WTC11 (cell line): ENCODE results near the gene TBC1D4.

Experiments used
- AR ChIP-seq: fragments of 250-450 bp; sonication (Bioruptor Pico); IDR thresholded peaks from 2 replicates; pipeline ENCODE4 v1.9.0; 2021; ENCODE audit warnings: mild to moderate bottlenecking
- ELF4 ChIP-seq: sonication (generic); formaldehyde crosslinking; IDR thresholded peaks from 2 replicates; pipeline ENCODE4 v1.8.1; 2022; ENCODE audit warnings: low read depth, mild to moderate bottlenecking, moderate library complexity, missing genetic modification reagents
- ESRRA ChIP-seq: sonication (generic); formaldehyde crosslinking; IDR thresholded peaks from 2 replicates; pipeline ENCODE4 v1.8.1; 2022; ENCODE audit warnings: mild to moderate bottlenecking, missing genetic modification reagents, borderline replicate concordance
- MAX ChIP-seq: sonication (generic); formaldehyde crosslinking; IDR thresholded peaks from 2 replicates; pipeline ENCODE4 v1.8.0; 2022; ENCODE audit warnings: mild to moderate bottlenecking, missing genetic modification reagents
- MXD4 ChIP-seq: fragments of 250-450 bp; sonication (Bioruptor Pico); IDR thresholded peaks from 2 replicates; pipeline ENCODE4 v1.8.0; 2021; ENCODE audit warnings: mild to moderate bottlenecking, moderate library complexity, borderline replicate concordance
- ZBTB21 ChIP-seq: sonication (generic); formaldehyde crosslinking; IDR thresholded peaks from 2 replicates; pipeline ENCODE4 v1.8.1; 2023; ENCODE audit warnings: mild to moderate bottlenecking, missing genetic modification reagents, borderline replicate concordance
- ZNF232 ChIP-seq: sonication (generic); formaldehyde crosslinking; IDR thresholded peaks from 2 replicates; pipeline ENCODE4 v1.8.0; 2022; ENCODE audit warnings: mild to moderate bottlenecking, missing genetic modification reagents
- TF ChIP-seq, protein P1 (sequence below): fragments of 200-600 bp; IDR thresholded peaks from 2 replicates; pipeline ENCODE4 v1.8.0; 2022; ENCODE audit warnings: antibody characterized with exemption
- TF ChIP-seq, protein P2 (sequence below): sonication (generic); formaldehyde crosslinking; IDR thresholded peaks from 2 replicates; pipeline ENCODE4 v1.8.1; 2023; ENCODE audit warnings: mild to moderate bottlenecking, missing genetic modification reagents, moderate library complexity
- TF ChIP-seq, protein P3 (sequence below): sonication (generic); formaldehyde crosslinking; IDR thresholded peaks from 2 replicates; pipeline ENCODE4 v1.8.0; 2023; ENCODE audit warnings: mild to moderate bottlenecking, missing genetic modification reagents
- TF ChIP-seq, protein P4 (sequence below): fragments of 250-450 bp; sonication (Bioruptor Pico); conservative IDR thresholded peaks from 2 replicates; pipeline ENCODE4 v1.9.0; 2021; ENCODE audit warnings: mild to moderate bottlenecking
- TF ChIP-seq, protein P5 (sequence below): sonication (generic); formaldehyde crosslinking; conservative IDR thresholded peaks from 2 replicates; pipeline ENCODE4 v1.8.1; 2022; ENCODE audit warnings: mild to moderate bottlenecking, missing genetic modification reagents

- TF ChIP-seq, protein P1, sequence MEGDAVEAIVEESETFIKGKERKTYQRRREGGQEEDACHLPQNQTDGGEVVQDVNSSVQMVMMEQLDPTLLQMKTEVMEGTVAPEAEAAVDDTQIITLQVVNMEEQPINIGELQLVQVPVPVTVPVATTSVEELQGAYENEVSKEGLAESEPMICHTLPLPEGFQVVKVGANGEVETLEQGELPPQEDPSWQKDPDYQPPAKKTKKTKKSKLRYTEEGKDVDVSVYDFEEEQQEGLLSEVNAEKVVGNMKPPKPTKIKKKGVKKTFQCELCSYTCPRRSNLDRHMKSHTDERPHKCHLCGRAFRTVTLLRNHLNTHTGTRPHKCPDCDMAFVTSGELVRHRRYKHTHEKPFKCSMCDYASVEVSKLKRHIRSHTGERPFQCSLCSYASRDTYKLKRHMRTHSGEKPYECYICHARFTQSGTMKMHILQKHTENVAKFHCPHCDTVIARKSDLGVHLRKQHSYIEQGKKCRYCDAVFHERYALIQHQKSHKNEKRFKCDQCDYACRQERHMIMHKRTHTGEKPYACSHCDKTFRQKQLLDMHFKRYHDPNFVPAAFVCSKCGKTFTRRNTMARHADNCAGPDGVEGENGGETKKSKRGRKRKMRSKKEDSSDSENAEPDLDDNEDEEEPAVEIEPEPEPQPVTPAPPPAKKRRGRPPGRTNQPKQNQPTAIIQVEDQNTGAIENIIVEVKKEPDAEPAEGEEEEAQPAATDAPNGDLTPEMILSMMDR = no peak
- TF ChIP-seq ZNF232 (no peak), ESRRA (no peak), ELF4 (CRISPR knock-in tag) (no peak), ZBTB21 (CRISPR knock-in tag) (no peak), AR (no peak), MAX (no peak), MXD4 (CRISPR knock-in tag) (no peak)
- TF ChIP-seq, protein P2, sequence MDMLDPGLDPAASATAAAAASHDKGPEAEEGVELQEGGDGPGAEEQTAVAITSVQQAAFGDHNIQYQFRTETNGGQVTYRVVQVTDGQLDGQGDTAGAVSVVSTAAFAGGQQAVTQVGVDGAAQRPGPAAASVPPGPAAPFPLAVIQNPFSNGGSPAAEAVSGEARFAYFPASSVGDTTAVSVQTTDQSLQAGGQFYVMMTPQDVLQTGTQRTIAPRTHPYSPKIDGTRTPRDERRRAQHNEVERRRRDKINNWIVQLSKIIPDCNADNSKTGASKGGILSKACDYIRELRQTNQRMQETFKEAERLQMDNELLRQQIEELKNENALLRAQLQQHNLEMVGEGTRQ (CRISPR knock-in tag) = no peak
- TF ChIP-seq, protein P3, sequence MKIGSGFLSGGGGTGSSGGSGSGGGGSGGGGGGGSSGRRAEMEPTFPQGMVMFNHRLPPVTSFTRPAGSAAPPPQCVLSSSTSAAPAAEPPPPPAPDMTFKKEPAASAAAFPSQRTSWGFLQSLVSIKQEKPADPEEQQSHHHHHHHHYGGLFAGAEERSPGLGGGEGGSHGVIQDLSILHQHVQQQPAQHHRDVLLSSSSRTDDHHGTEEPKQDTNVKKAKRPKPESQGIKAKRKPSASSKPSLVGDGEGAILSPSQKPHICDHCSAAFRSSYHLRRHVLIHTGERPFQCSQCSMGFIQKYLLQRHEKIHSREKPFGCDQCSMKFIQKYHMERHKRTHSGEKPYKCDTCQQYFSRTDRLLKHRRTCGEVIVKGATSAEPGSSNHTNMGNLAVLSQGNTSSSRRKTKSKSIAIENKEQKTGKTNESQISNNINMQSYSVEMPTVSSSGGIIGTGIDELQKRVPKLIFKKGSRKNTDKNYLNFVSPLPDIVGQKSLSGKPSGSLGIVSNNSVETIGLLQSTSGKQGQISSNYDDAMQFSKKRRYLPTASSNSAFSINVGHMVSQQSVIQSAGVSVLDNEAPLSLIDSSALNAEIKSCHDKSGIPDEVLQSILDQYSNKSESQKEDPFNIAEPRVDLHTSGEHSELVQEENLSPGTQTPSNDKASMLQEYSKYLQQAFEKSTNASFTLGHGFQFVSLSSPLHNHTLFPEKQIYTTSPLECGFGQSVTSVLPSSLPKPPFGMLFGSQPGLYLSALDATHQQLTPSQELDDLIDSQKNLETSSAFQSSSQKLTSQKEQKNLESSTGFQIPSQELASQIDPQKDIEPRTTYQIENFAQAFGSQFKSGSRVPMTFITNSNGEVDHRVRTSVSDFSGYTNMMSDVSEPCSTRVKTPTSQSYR = no peak
- TF ChIP-seq, protein P4, sequence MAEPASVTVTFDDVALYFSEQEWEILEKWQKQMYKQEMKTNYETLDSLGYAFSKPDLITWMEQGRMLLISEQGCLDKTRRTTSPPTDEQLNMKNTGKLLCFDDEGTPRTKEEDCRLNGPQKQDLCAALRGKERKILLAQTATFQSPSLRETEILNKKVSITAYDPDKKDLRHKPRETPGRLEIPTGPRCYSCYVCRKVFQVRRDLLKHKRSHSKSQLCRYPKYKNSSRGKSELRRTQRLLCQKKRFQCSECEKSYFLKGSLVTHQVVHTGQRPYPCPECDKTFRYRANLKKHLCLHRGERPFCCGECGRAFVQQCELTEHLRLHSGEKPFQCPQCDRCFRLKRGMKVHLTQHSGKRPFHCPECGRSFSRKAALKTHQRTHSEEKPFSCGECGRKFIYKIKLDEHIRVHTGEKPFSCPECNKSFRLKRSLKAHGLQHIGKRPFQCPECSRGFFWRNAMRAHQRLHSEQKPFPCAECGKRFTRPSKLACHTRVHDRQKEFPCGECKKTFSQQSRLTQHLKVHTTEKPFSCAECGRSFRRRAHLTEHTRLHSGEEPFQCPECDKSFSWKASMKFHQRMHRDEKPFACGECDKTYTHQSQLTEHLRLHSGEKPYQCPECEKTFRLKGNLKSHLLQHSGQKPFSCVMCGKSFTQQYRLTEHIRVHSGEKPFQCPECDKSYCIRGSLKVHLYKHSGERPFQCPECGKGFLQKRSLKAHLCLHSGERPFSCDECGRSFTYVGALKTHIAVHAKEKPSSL (CRISPR knock-in tag) = no peak
- TF ChIP-seq, protein P5, sequence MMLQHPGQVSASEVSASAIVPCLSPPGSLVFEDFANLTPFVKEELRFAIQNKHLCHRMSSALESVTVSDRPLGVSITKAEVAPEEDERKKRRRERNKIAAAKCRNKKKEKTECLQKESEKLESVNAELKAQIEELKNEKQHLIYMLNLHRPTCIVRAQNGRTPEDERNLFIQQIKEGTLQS (CRISPR knock-in tag) = no peak
Observed at GRCh38 chr13:75303263-75303662, 178.7 kb downstream of the TBC1D4 start.
